Nephron progenitor cell (in vitro differentiated cells): ENCODE results near the gene MAP2K6.

Experiments
- DNase-seq: peaks from one replicate; pipeline ENCODE4 v3.0.0; 2021
- H3K27ac Mint-ChIP-seq: 2 replicates; pipeline ENCODE4 v1.8.0; 2021; ENCODE audit warnings: mild to moderate bottlenecking, moderate library complexity, mixed read lengths
- H3K27me3 Mint-ChIP-seq: 2 replicates; pipeline ENCODE4 v1.8.0; 2021; ENCODE audit warnings: mild to moderate bottlenecking, low read depth, mixed read lengths; ENCODE audit not compliant: poor library complexity
- H3K36me3 Mint-ChIP-seq: 2 replicates; pipeline ENCODE4 v1.8.0; 2021; ENCODE audit warnings: low read depth, mixed read lengths
- H3K4me1 Mint-ChIP-seq: 2 replicates; pipeline ENCODE4 v1.8.0; 2021; ENCODE audit warnings: mixed read lengths
- H3K4me3 Mint-ChIP-seq: 2 replicates; pipeline ENCODE4 v1.8.0; 2021; ENCODE audit warnings: mild to moderate bottlenecking, moderate library complexity, mixed read lengths
- H3K9me3 Mint-ChIP-seq: 2 replicates; pipeline ENCODE4 v1.8.0; 2021; ENCODE audit warnings: mild to moderate bottlenecking, moderate library complexity, mixed read lengths
- CTCF ChIP-seq: fragments of 200-600 bp; sonication (generic); IDR thresholded peaks from 2 replicates; pipeline ENCODE4 v1.5.0; 2021; ENCODE audit warnings: antibody characterized with exemption

MAP2K6 gene

GRCh38 chr17:69468207-69468606 lies 53.7 kb downstream of the MAP2K6 start:
- Mint-ChIP-seq H3K4me3 (no peak overlapping the region), H3K27me3 (peaks cover 2% of the 10 kb centered on the region), H3K4me1 (peaks cover 29% of the 10 kb centered on the region), H3K9me3 (peaks cover 12% of the 10 kb centered on the region), H3K27ac (peak overlapping the region; percentile 93), H3K36me3 (peaks cover 55% of the 10 kb centered on the region)
- DNase-seq, result no peak
- no peak for TF ChIP-seq CTCF

- H3K4me1 Mint-ChIP-seq, result peaks cover 44% of the 10 kb centered on the region
- peaks cover 12% of the 10 kb centered on the region for H3K9me3 Mint-ChIP-seq
- no peak overlapping the region for H3K27ac Mint-ChIP-seq
- no peak for TF ChIP-seq CTCF
- H3K27me3 Mint-ChIP-seq, result peaks cover 2% of the 10 kb centered on the region
- peaks cover 54% of the 10 kb centered on the region for H3K36me3 Mint-ChIP-seq
- H3K4me3 Mint-ChIP-seq, result no peak overlapping the region
- no peak for DNase-seq
Measured at GRCh38 chr17:69470702-69471101, 56.2 kb downstream of the MAP2K6 start.

- Mint-ChIP-seq H3K9me3 (peaks cover 12% of the 10 kb centered on the region), H3K4me3 (no peak overlapping the region)
- TF ChIP-seq CTCF, result no peak
Measured at GRCh38 chr17:69471406-69471805, 56.9 kb downstream of the MAP2K6 start.

GRCh38 chr17:69473841-69474831 lies 59.6 kb downstream of the MAP2K6 start:
- Mint-ChIP-seq H3K27ac (no peak overlapping the region), H3K4me1 (peaks cover 17% of the 10 kb centered on the region), H3K27me3 (no peaks in the 10 kb centered on the region), H3K9me3 (peaks cover 1% of the 10 kb centered on the region), H3K36me3 (peaks cover 47% of the 10 kb centered on the region), H3K4me3 (no peak overlapping the region)
- DNase-seq, result no peak
- no peak for TF ChIP-seq CTCF

More at GRCh38 chr17:69471406-69471805, 56.9 kb downstream of the MAP2K6 start:
- peaks cover 41% of the 10 kb centered on the region for H3K4me1 Mint-ChIP-seq
- no peak overlapping the region for H3K27ac Mint-ChIP-seq
- DNase-seq, result no peak
- H3K36me3 Mint-ChIP-seq, result peaks cover 57% of the 10 kb centered on the region
- H3K27me3 Mint-ChIP-seq, result peaks cover 2% of the 10 kb centered on the region

- Mint-ChIP-seq H3K9me3 (no peaks in the 10 kb centered on the region), H3K4me1 (peaks cover 15% of the 10 kb centered on the region), H3K27me3 (no peaks in the 10 kb centered on the region), H3K4me3 (no peak overlapping the region), H3K27ac (no peak overlapping the region), H3K36me3 (peaks cover 28% of the 10 kb centered on the region)
- DNase-seq, result no peak
- no peak for TF ChIP-seq CTCF
Measured at GRCh38 chr17:69477204-69477902, 62.9 kb downstream of the MAP2K6 start.
